Activated T-helper 17 cell treated with anti-CD3 and anti-CD28 coated beads, Interleukin-2, amount 50 U/mL, for 72 hours (primary cell): Measurements from ENCODE around the gene POLH. TPM values are rescaled to one million over a fixed set of nuclear protein-coding genes. Genes with fewer than 3 reads are reported as not detected.
A peak's percentile ranks its signal among the peaks of the same experiment; 100 is the strongest.
"Not testable (repeated sequence)": the region's sequence is repeated elsewhere in the genome, so short reads cannot be mapped to it uniquely, and the experiment has no call there.

Experiments used
- ATAC-seq: fragments of 150-1000 bp; cut with Tn5 transposase; replicated peaks from 2 replicates; pipeline ENCODE4 v1.10.0; 2021; ENCODE audit warnings: mild to moderate bottlenecking, moderate library complexity
- H3K27ac Mint-ChIP-seq: one replicate; pipeline ENCODE4 v1.8.0; 2022; ENCODE audit warnings: mixed read lengths
- H3K27me3 Mint-ChIP-seq: one replicate; pipeline ENCODE4 v1.8.0; 2022; ENCODE audit warnings: mixed read lengths
- H3K36me3 Mint-ChIP-seq: one replicate; pipeline ENCODE4 v1.8.0; 2022; ENCODE audit warnings: low read depth, mild to moderate bottlenecking, mixed read lengths
- H3K4me1 Mint-ChIP-seq: one replicate; pipeline ENCODE4 v1.8.0; 2022; ENCODE audit warnings: mixed read lengths
- H3K4me3 Mint-ChIP-seq: one replicate; pipeline ENCODE4 v1.8.0; 2022; ENCODE audit warnings: mild to moderate bottlenecking, mixed read lengths
- H3K9me3 Mint-ChIP-seq: one replicate; pipeline ENCODE4 v1.8.0; 2022; ENCODE audit warnings: mixed read lengths
- total RNA-seq, 2 donors: library from RNA; stranded (reverse); gene quantifications; one replicate each; pipeline ENCODE4 v1.2.3, GENCODE V29; 2022

Gene POLH
- total RNA-seq, 2 donors from 2014 or later, result 55.5 to 67.8 TPM

DNA sequence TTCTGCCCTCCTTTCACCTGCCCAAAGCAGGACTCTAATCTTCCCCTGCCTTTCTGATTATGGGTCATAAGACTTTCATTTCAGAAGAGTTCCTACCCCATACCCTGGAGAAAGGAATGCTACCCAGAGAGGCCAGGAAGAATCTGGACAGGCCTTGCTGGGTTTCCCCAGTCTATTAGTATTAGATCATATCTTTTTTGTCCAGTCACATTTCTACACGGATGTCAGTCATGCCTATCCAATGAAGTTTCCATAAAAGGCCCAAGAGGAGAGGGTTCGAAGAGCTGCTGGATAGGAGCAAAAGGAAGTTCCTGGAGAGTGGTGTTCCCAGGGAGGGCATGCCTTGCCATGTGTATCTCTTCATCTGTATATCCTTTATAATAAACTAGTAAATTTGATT lies 3.2 kb downstream of the POLH start:
- Mint-ChIP-seq H3K27me3 (no peaks in the 10 kb centered on the region), H3K27ac (peak overlapping the region; percentile 42), H3K4me1 (peaks cover 28% of the 10 kb centered on the region), H3K9me3 (no peaks in the 10 kb centered on the region), H3K4me3 (peak overlapping the region; percentile 95), H3K36me3 (peaks cover 69% of the 10 kb centered on the region)
- ATAC-seq, result no peak

DNA sequence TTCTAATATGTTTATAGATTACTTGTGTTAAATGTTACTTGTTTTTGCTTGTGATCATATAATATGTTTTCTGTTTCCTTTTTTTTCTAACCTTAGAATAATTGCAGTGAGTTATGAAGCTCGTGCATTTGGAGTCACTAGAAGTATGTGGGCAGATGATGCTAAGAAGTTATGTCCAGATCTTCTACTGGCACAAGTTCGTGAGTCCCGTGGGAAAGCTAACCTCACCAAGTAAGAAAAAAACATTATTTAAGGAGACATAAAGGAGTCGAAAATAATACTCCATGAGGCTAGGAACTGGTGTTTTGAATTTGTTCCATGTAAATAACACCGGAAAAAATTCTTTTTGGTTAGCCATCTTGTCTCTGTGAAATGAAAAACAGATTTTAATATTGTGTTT lies 6.9 kb downstream of the POLH start:
- no peak overlapping the region for H3K4me3 Mint-ChIP-seq
- H3K36me3 Mint-ChIP-seq, result peaks cover 78% of the 10 kb centered on the region
- H3K27me3 Mint-ChIP-seq, result no peaks in the 10 kb centered on the region
- no peak for ATAC-seq
- H3K27ac Mint-ChIP-seq, result peak overlapping the region; percentile 29
- peaks cover 36% of the 10 kb centered on the region for H3K4me1 Mint-ChIP-seq
- no peaks in the 10 kb centered on the region for H3K9me3 Mint-ChIP-seq

DNA sequence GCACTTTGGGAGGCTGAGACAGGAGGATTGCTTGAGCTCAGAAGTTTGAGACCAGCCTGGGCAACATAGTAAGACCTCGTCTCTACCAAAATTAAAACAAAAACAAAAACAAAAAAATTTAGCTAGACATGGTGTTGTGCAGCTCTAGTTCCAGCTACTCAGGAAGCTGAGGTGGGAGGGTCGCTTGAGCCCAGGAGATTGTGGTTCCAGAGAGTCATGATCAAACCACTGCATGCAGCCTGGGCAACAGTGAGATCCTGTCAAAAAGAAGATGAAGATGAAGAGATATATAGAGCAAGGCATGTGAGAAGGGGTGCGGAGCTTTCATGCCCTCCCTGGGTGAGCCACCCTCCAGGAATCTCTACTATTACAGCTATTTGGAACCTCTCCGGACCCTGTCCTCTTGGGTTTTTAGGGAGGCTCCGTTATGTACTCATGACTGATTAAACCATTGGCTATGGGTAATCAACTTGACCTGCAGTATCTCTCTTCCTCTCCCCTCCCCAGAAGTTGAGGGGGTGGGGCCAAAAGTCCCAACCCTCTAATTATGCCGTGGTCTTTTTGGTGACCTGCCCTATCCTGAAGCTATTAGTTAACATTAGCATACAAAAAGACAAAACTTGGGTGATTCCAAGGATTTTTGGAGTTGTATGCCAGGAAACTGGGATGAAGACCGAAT lies 9.0 kb downstream of the POLH start:
- ATAC-seq, result peak; percentile 38
- Mint-ChIP-seq H3K36me3 (peaks cover 83% of the 10 kb centered on the region), H3K27me3 (no peaks in the 10 kb centered on the region), H3K9me3 (no peaks in the 10 kb centered on the region), H3K4me3 (peak overlapping the region; percentile 48), H3K27ac (peak overlapping the region; percentile 29), H3K4me1 (peaks cover 22% of the 10 kb centered on the region)

DNA sequence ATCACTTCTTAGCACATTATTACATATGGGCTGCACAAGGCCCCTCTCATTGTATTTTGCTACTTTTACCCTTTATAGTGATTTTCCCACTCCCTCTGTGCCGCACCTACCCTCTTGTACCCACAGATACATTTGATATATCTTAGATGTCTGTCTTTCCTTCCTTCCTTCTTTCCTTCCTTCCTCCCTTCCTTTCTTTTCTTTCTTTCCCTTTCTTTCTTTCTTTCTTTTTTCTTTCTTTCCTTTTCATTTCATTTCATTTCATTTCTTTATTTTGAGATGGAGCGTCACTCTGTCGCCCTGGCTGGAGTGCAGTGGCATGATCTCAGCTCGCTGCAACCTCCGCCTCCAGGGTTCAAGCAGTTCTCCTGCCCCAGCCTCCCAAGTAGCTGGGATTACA lies 12.2 kb downstream of the POLH start:
- ATAC-seq, result no peak

DNA sequence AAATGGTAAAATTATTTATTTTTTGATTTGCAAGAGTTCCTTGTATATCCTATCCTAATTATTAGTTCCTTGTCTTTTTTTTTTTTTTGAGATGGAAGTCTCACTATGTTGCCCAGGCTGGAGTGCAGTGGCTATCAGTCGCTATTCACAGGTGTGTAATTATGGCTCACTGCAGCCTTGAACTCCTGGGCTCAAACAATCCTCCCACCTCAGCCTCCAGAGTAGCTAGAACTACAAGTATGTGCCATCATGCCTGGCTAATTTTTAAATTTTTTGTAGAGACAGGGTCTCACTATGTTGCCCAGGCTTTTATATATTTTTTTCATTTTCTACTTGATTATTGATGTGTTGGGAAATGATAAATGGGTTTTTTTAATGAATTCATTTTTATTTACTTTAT lies 13.6 kb downstream of the POLH start:
- H3K27ac Mint-ChIP-seq, H3K27me3 Mint-ChIP-seq, H3K4me3 Mint-ChIP-seq, ATAC-seq, H3K9me3 Mint-ChIP-seq: not testable (repeated sequence)
- peaks cover 90% of the 10 kb centered on the region for H3K36me3 Mint-ChIP-seq
- peaks cover 10% of the 10 kb centered on the region for H3K4me1 Mint-ChIP-seq

More for the DNA sequence above, 12.2 kb downstream of the POLH start:
- Mint-ChIP-seq H3K4me3 (no peak overlapping the region), H3K36me3 (peaks cover 100% of the 10 kb centered on the region), H3K27me3 (no peaks in the 10 kb centered on the region), H3K4me1 (peaks cover 21% of the 10 kb centered on the region), H3K27ac (no peak overlapping the region), H3K9me3 (no peaks in the 10 kb centered on the region)

DNA sequence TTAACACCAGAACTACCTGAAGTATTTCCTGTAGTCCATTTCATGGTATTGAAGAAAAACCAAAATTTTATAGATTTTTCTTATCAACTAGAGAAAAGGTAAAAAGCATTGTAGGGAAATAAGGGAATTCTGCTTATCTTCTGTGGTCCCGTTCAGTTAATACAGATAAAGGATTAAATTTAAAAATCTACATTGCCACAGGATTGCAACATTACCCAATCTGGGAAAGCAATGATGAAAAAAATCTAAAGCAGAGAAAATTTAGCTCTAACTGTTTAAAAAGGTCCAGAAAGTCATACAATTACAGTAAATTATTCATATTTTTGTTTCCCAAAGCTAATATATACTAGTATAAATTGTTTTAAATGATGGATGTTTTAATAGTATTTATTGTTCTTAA lies 18.0 kb downstream of the POLH start:
- peaks cover 84% of the 10 kb centered on the region for H3K36me3 Mint-ChIP-seq
- ATAC-seq, result no peak

DNA sequence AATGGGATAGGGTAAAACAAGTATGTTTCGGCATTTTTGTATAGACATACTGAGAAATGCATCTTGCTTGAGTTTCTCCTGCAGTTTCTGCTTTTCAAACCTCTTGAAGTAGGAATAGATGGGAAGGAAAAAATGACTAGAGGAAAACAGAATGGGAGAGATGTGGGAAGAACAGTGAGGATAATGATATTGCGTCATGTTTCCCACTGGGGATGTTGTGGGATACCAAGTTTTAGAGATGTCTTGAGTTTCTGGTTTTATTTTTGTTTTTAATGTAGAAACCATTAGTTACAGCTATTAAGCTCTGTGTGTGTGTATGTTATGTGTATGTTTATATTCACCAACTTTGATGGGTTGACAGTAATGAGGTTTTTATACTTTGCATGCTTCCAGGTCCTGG lies 24.6 kb downstream of the POLH start:
- H3K9me3 Mint-ChIP-seq, result no peaks in the 10 kb centered on the region
- no peak overlapping the region for H3K4me3 Mint-ChIP-seq
- peaks cover 99% of the 10 kb centered on the region for H3K36me3 Mint-ChIP-seq
- H3K27ac Mint-ChIP-seq, result peak overlapping the region; percentile 39
- H3K4me1 Mint-ChIP-seq, result no peaks in the 10 kb centered on the region
- ATAC-seq, result no peak
- H3K27me3 Mint-ChIP-seq, result no peaks in the 10 kb centered on the region

More for the DNA sequence above, 18.0 kb downstream of the POLH start:
- H3K27ac Mint-ChIP-seq, result no peak overlapping the region
- no peaks in the 10 kb centered on the region for H3K9me3 Mint-ChIP-seq
- H3K27me3 Mint-ChIP-seq, result no peaks in the 10 kb centered on the region
- no peak overlapping the region for H3K4me3 Mint-ChIP-seq
- no peaks in the 10 kb centered on the region for H3K4me1 Mint-ChIP-seq

DNA sequence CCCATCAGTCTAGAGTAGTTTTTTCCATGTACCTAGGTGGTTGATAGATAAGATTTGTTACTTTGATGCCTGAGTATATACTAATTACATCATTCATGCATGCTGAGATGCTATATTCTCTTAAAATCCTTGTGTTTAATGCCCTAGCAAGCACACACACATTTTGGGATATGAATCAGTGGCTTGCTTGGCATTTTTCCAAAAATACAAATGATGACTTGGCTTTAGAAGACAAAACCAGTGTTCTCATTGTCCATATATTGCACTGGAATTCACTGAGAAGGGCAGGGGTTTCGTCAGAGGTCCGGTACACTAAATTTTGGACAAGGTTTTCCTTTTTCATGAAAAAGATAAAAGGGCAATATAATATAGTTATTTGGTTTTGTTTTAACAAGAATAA lies 28.2 kb downstream of the POLH start:
- H3K27ac Mint-ChIP-seq, result peak overlapping the region; percentile 6
- H3K4me3 Mint-ChIP-seq, result no peak overlapping the region
- peaks cover 5% of the 10 kb centered on the region for H3K4me1 Mint-ChIP-seq
- peaks cover 99% of the 10 kb centered on the region for H3K36me3 Mint-ChIP-seq
- no peaks in the 10 kb centered on the region for H3K9me3 Mint-ChIP-seq
- H3K27me3 Mint-ChIP-seq, result no peaks in the 10 kb centered on the region
- ATAC-seq, result no peak

DNA sequence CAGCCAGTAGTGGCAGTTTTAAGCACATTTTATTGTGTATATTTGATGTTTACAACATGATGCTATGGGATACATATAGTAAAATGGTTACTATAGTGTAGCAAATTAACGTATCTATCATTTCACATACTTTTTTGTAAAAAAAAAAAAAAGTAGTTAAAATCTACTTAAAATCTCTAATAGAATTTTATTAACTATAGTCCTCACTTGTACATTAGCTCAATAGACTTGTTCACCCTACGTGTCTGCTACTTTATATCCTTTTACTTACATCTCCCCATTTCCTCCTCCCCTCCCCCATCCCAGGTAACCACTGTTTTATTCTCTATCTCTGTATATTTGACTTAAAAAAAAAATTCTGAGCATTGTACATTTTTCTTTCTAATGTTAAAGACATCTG lies 30.0 kb downstream of the POLH start:
- Mint-ChIP-seq H3K27me3 (no peaks in the 10 kb centered on the region), H3K27ac (no peak overlapping the region), H3K4me1 (peaks cover 5% of the 10 kb centered on the region), H3K4me3 (no peak overlapping the region), H3K9me3 (no peaks in the 10 kb centered on the region), H3K36me3 (peaks cover 97% of the 10 kb centered on the region)
- ATAC-seq, result no peak

DNA sequence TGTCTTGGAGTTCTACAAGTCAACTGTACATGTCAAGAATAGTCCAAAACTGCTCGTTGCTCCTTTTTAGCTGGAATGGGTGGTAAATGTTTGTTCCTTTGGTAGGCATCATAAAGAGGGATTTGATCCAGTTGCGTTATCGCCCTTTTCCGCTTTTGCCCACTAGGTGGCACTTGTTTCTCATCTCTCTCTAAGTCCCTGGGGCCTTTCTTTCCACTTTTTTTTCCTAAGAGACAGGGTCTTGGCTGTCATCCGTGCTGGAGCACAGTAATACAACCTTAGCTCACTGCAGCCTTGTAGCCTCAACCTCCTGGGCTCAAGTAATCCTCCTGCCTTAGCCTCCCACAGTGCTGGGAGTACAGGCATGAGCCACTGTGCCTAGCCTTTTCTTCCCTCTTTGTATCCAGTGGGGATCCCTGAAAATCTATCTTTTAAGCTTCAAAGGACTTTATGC lies 32.4 kb downstream of the POLH start:
- Mint-ChIP-seq H3K36me3 (peaks cover 98% of the 10 kb centered on the region), H3K27me3 (no peaks in the 10 kb centered on the region), H3K4me3 (no peak overlapping the region), H3K27ac (peak overlapping the region; percentile 1), H3K4me1 (peaks cover 5% of the 10 kb centered on the region), H3K9me3 (no peaks in the 10 kb centered on the region)
- peak; percentile 38 for ATAC-seq

DNA sequence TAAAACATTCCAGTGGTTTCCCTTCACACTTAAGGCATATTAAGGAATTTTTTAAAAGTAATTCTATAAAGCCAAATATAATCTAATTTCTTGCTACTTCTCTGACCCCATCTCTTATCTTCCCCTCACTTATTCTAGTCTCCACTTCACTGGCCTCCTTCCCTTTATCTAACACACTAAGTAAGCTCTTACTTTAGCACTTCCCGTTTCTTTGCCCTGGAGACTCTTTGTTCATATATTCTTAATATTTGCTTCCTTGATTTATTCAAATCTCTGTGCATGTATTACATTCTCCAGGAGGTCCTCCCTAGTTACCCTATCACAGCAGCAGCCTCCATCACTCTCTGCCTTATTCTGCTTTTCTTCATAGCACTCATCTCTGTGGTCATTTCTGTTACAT lies 32.8 kb downstream of the POLH start:
- Mint-ChIP-seq H3K36me3 (peaks cover 98% of the 10 kb centered on the region), H3K27me3 (no peaks in the 10 kb centered on the region), H3K4me3 (no peak overlapping the region), H3K9me3 (no peaks in the 10 kb centered on the region), H3K4me1 (peaks cover 5% of the 10 kb centered on the region), H3K27ac (peak overlapping the region; percentile 1)
- no peak for ATAC-seq

DNA sequence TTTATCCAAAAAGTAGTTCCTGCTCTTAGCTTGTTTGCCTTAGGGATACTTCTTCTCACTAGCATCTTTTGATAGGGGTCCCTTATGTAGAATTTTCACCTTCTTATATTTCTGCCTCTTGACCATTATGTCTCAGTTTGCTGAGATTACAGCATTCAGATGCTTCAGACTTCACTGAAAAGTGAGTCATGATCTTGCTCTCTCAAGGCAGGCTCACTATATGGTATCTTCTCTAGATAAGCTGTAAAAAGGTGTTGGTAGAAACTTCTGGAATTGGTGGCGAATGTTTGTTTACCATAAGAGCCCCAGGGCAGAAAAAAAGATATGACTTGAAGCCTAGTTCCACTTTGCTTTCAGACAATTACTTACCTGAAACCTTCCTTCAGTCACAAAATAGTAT lies 33.4 kb downstream of the POLH start:
- Mint-ChIP-seq H3K27ac (no peak overlapping the region), H3K36me3 (peaks cover 98% of the 10 kb centered on the region), H3K4me3 (no peak overlapping the region), H3K9me3 (no peaks in the 10 kb centered on the region), H3K4me1 (peaks cover 5% of the 10 kb centered on the region), H3K27me3 (no peaks in the 10 kb centered on the region)
- no peak for ATAC-seq

DNA sequence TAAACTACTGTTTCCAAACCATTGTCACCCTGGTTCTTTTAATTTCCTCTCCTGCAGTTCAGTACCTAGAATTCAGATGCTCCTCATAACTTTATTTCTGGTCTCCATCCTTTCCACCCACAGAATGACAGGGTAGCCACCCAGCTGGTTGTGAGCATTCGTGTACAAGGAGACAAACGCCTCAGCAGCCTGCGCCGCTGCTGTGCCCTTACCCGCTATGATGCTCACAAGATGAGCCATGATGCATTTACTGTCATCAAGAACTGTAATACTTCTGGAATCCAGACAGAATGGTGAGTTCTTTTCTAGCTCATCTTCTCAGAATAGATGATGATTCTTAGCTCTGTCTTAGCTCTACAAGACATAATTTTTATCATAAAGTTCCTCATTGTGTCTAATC lies 34.4 kb downstream of the POLH start:
- Mint-ChIP-seq H3K9me3 (no peaks in the 10 kb centered on the region), H3K4me3 (no peak overlapping the region), H3K27ac (peak overlapping the region; percentile 73), H3K27me3 (no peaks in the 10 kb centered on the region), H3K4me1 (peaks cover 5% of the 10 kb centered on the region), H3K36me3 (peaks cover 97% of the 10 kb centered on the region)
- no peak for ATAC-seq

DNA sequence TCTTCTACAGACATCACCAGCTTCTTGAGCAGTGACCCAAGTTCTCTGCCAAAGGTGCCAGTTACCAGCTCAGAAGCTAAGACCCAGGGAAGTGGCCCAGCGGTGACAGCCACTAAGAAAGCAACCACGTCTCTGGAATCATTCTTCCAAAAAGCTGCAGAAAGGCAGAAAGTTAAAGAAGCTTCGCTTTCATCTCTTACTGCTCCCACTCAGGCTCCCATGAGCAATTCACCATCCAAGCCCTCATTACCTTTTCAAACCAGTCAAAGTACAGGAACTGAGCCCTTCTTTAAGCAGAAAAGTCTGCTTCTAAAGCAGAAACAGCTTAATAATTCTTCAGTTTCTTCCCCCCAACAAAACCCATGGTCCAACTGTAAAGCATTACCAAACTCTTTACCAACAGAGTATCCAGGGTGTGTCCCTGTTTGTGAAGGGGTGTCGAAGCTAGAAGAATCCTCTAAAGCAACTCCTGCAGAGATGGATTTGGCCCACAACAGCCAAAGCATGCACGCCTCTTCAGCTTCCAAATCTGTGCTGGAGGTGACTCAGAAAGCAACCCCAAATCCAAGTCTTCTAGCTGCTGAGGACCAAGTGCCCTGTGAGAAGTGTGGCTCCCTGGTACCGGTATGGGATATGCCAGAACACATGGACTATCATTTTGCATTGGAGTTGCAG lies 37.9 kb downstream of the POLH start:
- Mint-ChIP-seq H3K36me3 (peaks cover 78% of the 10 kb centered on the region), H3K27ac (no peak overlapping the region), H3K27me3 (no peaks in the 10 kb centered on the region), H3K4me1 (no peaks in the 10 kb centered on the region), H3K4me3 (no peak overlapping the region), H3K9me3 (no peaks in the 10 kb centered on the region)
- ATAC-seq, result no peak

DNA sequence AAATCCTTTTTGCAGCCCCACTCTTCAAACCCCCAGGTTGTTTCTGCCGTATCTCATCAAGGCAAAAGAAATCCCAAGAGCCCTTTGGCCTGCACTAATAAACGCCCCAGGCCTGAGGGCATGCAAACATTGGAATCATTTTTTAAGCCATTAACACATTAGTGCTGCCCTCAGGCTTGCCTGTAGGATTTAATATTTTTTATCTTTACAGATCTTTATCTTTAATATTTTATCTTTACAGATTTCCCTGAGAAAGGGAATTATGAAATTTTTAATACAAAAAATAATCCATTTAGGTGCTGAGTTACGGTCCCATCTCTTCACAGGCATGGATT lies 38.4 kb downstream of the POLH start:
- no peak overlapping the region for H3K4me3 Mint-ChIP-seq
- H3K36me3 Mint-ChIP-seq, result peaks cover 78% of the 10 kb centered on the region
- ATAC-seq, result no peak
- H3K27me3 Mint-ChIP-seq, result no peaks in the 10 kb centered on the region
- H3K9me3 Mint-ChIP-seq, result no peaks in the 10 kb centered on the region
- H3K27ac Mint-ChIP-seq, result no peak overlapping the region
- no peaks in the 10 kb centered on the region for H3K4me1 Mint-ChIP-seq
